ENCODE measurements around the gene ZBTB42.

Gene ZBTB42

GRCh38 chr14:104782086-104782807 is 18.7 kb upstream of the ZBTB42 start:
- Histone ChIP-seq H3K27me3 (ENCODE audit: insufficient read depth, poor library complexity, severe bottlenecking) (no peaks in the 10 kb centered on the region), H3K27ac (ENCODE audit: poor library complexity, severe bottlenecking) (no peak overlapping the region), H3K4me1 (ENCODE audit: insufficient read depth, poor library complexity, severe bottlenecking) (no peaks in the 10 kb centered on the region), H3K4me3 (ENCODE audit: severe bottlenecking) (no peak overlapping the region), H3K9me3 (ENCODE audit: severe bottlenecking) (no peaks in the 10 kb centered on the region), H3K36me3 (ENCODE audit: low read depth) (peaks cover 42% of the 10 kb centered on the region)
- ATAC-seq (ENCODE audit: low read depth) (no peak), DNase-seq (ENCODE audit: low spot score) (no peak)
- no peak for TF ChIP-seq CTCF (IDR thresholded peaks at IDR 0.05; ENCODE audit: poor library complexity, severe bottlenecking)

GRCh38 chr14:104782808-104783139 is 18.1 kb upstream of the ZBTB42 start:
- no peak for DNase-seq (ENCODE audit: low spot score)
- Histone ChIP-seq H3K4me1 (ENCODE audit: insufficient read depth, poor library complexity, severe bottlenecking) (no peaks in the 10 kb centered on the region), H3K9me3 (ENCODE audit: severe bottlenecking) (no peaks in the 10 kb centered on the region), H3K4me3 (ENCODE audit: severe bottlenecking) (no peak overlapping the region), H3K36me3 (ENCODE audit: low read depth) (peaks cover 42% of the 10 kb centered on the region), H3K27ac (ENCODE audit: poor library complexity, severe bottlenecking) (no peak overlapping the region), H3K27me3 (ENCODE audit: insufficient read depth, poor library complexity, severe bottlenecking) (no peaks in the 10 kb centered on the region)
- TF ChIP-seq CTCF (IDR thresholded peaks at IDR 0.05; ENCODE audit: poor library complexity, severe bottlenecking), result no peak
- ATAC-seq (ENCODE audit: low read depth), result no peak

GRCh38 chr14:104783484-104784217 is 17.2 kb upstream of the ZBTB42 start:
- Histone ChIP-seq H3K4me1 (ENCODE audit: insufficient read depth, poor library complexity, severe bottlenecking) (no peaks in the 10 kb centered on the region), H3K9me3 (ENCODE audit: severe bottlenecking) (no peaks in the 10 kb centered on the region), H3K36me3 (ENCODE audit: low read depth) (peaks cover 50% of the 10 kb centered on the region), H3K27me3 (ENCODE audit: insufficient read depth, poor library complexity, severe bottlenecking) (no peaks in the 10 kb centered on the region), H3K4me3 (ENCODE audit: severe bottlenecking) (no peak overlapping the region), H3K27ac (ENCODE audit: poor library complexity, severe bottlenecking) (no peak overlapping the region)
- no peak for DNase-seq (ENCODE audit: low spot score)
- no peak for TF ChIP-seq CTCF (IDR thresholded peaks at IDR 0.05; ENCODE audit: poor library complexity, severe bottlenecking)
- no peak for ATAC-seq (ENCODE audit: low read depth)

GRCh38 chr14:104784218-104784568 is 16.7 kb upstream of the ZBTB42 start:
- Histone ChIP-seq H3K27ac (ENCODE audit: poor library complexity, severe bottlenecking) (no peak overlapping the region), H3K4me3 (ENCODE audit: severe bottlenecking) (no peak overlapping the region), H3K27me3 (ENCODE audit: insufficient read depth, poor library complexity, severe bottlenecking) (no peaks in the 10 kb centered on the region), H3K9me3 (ENCODE audit: severe bottlenecking) (no peaks in the 10 kb centered on the region), H3K4me1 (ENCODE audit: insufficient read depth, poor library complexity, severe bottlenecking) (no peaks in the 10 kb centered on the region), H3K36me3 (ENCODE audit: low read depth) (peaks cover 50% of the 10 kb centered on the region)
- no peak for TF ChIP-seq CTCF (IDR thresholded peaks at IDR 0.05; ENCODE audit: poor library complexity, severe bottlenecking)
- DNase-seq (ENCODE audit: low spot score) (no peak), ATAC-seq (ENCODE audit: low read depth) (no peak)
